GM12873 (cell line): ENCODE results near the gene PRDX5.

Source experiments
- CTCF ChIP-seq: IDR thresholded peaks from 2 replicates; pipeline ENCODE4 v1.5.1; 2012; ENCODE audit warnings: low read depth, mild to moderate bottlenecking, moderate library complexity, low read length, control low read depth; ENCODE audit not compliant: insufficient read depth; ENCODE audit errors: missing control alignments

Gene PRDX5

GRCh38 chr11:64314805-64315561 lies 2.9 kb upstream of the PRDX5 start:
- TF ChIP-seq CTCF = no peak

- TF ChIP-seq CTCF = peak; percentile 35
These were observed 1.1 kb upstream of the PRDX5 start for GRCh38 chr11:64316672-64317324.

- TF ChIP-seq CTCF = no peak
These were observed 478 bp upstream of the PRDX5 start, which contains the start of gene TRMT112 for GRCh38 chr11:64317325-64317960. Gene TRMT112, minus strand, starts transcription at chr11:64317559. Its CDS starts 33 bp downstream, at chr11:64317526.

- no peak for TF ChIP-seq CTCF
These were observed 1.1 kb downstream of the PRDX5 start for GRCh38 chr11:64318766-64319761.

- no peak for TF ChIP-seq CTCF
These were observed 2.6 kb downstream of the PRDX5 start for GRCh38 chr11:64320556-64320955.

GRCh38 chr11:64321026-64321425 lies 3.1 kb downstream of the PRDX5 start:
- no peak for TF ChIP-seq CTCF
